ENCODE measurements around the gene TNFRSF25. TPM values are rescaled to one million over a fixed set of nuclear protein-coding genes. Genes with fewer than 3 reads are reported as not detected.

TNFRSF25 gene
- total and polyA plus RNA-seq, 9 of the 15 experiments (the other 6 are each of a cell fraction or from before 2014, with no cell fraction given): 0.24 to 0.49 TPM; not detected in 7

DNA sequence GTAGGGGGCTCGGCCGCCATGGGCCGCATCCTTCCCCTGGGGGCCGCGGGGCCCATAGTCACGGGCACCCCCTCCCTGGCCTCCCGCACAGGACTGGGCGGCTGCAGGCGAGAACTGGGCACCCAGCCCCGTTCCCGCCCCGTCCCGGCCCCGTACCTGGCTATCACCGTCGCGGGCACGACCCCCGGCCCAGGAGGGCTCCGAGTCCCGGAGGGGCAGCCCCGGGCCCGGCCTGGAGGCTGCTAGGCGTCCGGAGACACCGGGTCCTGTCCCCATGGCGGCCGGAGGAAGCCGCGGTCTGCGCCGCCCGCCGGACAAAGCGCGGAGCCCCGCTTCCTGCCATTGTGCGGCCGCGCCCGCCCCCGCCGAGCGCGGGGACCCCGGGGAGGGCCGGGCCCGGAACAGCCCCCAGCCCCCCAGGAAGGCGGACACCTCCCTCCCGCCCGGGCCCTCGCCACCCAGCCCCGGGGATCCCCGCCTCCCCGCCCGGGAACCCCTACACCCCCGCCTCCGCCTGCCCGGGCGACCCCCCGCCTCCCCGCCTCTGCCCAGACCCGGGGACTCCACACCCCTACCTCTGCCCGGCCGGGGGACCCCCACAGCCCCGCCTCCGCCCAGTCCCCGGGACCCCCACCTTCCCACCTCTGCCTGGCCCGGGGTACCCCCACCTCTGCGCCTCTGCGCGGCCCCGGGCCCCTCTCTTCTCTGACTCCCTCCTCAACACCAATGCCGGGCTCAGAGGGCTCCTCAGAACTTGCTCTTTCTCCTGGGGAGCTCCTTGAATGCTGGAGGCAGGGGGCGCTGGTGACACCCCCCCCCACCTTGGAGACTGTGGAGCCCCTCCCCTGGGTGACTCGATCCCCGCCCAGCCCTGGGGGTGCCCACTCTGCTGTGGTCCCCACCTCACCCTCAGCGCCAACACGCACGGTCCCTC, 19.5 kb upstream of the TNFRSF25 start (continued):
- TF ChIP-seq CREB3 (tag; conservative IDR thresholded peaks at IDR 0.05; ENCODE audit: low read depth) (no peak), ZBTB7A (IDR thresholded peaks at IDR 0.05; ENCODE audit: borderline replicate concordance, control insufficient read depth, low read depth, low read length) (peak; percentile 38; the same call in 1 of the 2 replicates), GTF2E2 (tag; IDR thresholded peaks at IDR 0.05) (no peak), PCBP1 (IDR thresholded peaks at IDR 0.05; ENCODE audit: low read depth, low read length, poor library complexity, severe bottlenecking) (peak; percentile 24), ETV1 (tag; conservative IDR thresholded peaks at IDR 0.05; ENCODE audit: low read depth) (no peak)

GRCh38 chr1:6484826-6485167, 18.8 kb upstream of the TNFRSF25 start:
- Histone ChIP-seq H2AFZ (ENCODE audit: low read depth, low read length) (no peak overlapping the region), H3K4me3 (no peak overlapping the region), H3K79me2 (ENCODE audit: control insufficient read depth, insufficient read depth, low read length) (no peaks in the 10 kb centered on the region), H3K36me3 (ENCODE audit: control insufficient read depth, insufficient read depth, low read length) (no peaks in the 10 kb centered on the region), H3K27ac (ENCODE audit: extremely low read depth, low read depth, low read length) (no peak overlapping the region), H3K4me1 (replicated peaks in 1 of 2; ENCODE audit: control insufficient read depth in 2 of 2, insufficient read depth in 2 of 2, low read length in 2 of 2) (peaks cover 0 to 34% of the 10 kb centered on the region in 2 experiments; a peak in 2 of 5 replicates), H3K9ac (ENCODE audit: insufficient read depth in 1 of 2, low read depth in 2 of 2, low read length in 2 of 2) (no peak overlapping the region), H3K9me1 (ENCODE audit: control insufficient read depth, insufficient read depth, low read length) (no peaks in the 10 kb centered on the region), H3K9me3 (replicated peaks; ENCODE audit: control insufficient read depth, insufficient read depth, low read depth, low read length) (no peaks in the 10 kb centered on the region), H4K20me1 (replicated peaks; ENCODE audit: control insufficient read depth, insufficient read depth, low read length) (peaks cover 19% of the 10 kb centered on the region), H3K4me2 (ENCODE audit: insufficient read depth, low read length) (no peak overlapping the region), H3K27me3 (ENCODE audit: control insufficient read depth in 2 of 2, insufficient read depth in 2 of 2, low read length in 2 of 2) (peaks cover 53 to 82% of the 10 kb centered on the region in 2 experiments)
- ChIA-PET CTCF (ENCODE audit: low intra/inter-chr PET ratio) (no interaction called here), POLR2A (no interaction called here)
- intact Hi-C loops (cut with micrococcal nuclease): loop anchor here (5.0 kb wide), 1 partner anchor 82 kb away; no protein-coding TSS in a partner anchor
- in situ Hi-C loops (cut with MboI): loop anchor here (25.0 kb wide), 1 partner anchor 728 kb away; no protein-coding TSS in a partner anchor
- no TSS peak for BruUV-seq (replicated peaks)
- 5% methylated on average over 13 of the region's 13 CpGs for WGBS (ENCODE audit: insufficient coverage, low coverage, missing lambda C conversion rate)
- TF ChIP-seq GABPB2 (CRISPR knock-in tag; conservative IDR thresholded peaks at IDR 0.05): no peak
- TF ChIP-seq ZNF589 (CRISPR knock-in tag; IDR thresholded peaks at IDR 0.05; ENCODE audit: low read depth): no peak
- TF ChIP-seq XRCC4 (IDR thresholded peaks at IDR 0.05; ENCODE audit: extremely low read depth, insufficient read depth, insufficient read length): no peak
- TF ChIP-seq ZNF699 (CRISPR knock-in tag; IDR thresholded peaks at IDR 0.05; ENCODE audit: insufficient replicate concordance): no peak
- no peak for TF ChIP-seq ZNF507 (tag; conservative IDR thresholded peaks at IDR 0.05)
- no peak for TF ChIP-seq ESRRA (IDR thresholded peaks at IDR 0.05; ENCODE audit: borderline replicate concordance, low read depth)
- ATAC-seq (no peak), DNase-seq (ENCODE audit: extremely low read depth in 1 of 4, low spot score in 3 of 4) (no peak), FAIRE-seq (no peak)
